Coronary artery (tissue), 2 donors: Measurements from ENCODE around the gene SYT12.

ENCODE experiments used
- DNase-seq: peaks from one replicate; pipeline ENCODE4 v3.0.0-alpha.2; 2017; ENCODE audit warnings: low spot score
- H3K27ac ChIP-seq, 2 donors: fragments of 200-600 bp; sonication (generic); one replicate each; pipeline ENCODE4 v1.5.1; 2016 to 2019
- H3K4me3 ChIP-seq: fragments of 200-600 bp; sonication (generic); 2 replicates; pipeline ENCODE4 v1.5.1; 2016; ENCODE audit warnings: mild to moderate bottlenecking, moderate library complexity
- TF ChIP-seq, protein P1 (sequence below): fragments of 200-600 bp; sonication (generic); IDR thresholded peaks from one replicate; pipeline ENCODE4 v1.5.1; 2019; ENCODE audit warnings: antibody characterized with exemption

SYT12 gene

DNA sequence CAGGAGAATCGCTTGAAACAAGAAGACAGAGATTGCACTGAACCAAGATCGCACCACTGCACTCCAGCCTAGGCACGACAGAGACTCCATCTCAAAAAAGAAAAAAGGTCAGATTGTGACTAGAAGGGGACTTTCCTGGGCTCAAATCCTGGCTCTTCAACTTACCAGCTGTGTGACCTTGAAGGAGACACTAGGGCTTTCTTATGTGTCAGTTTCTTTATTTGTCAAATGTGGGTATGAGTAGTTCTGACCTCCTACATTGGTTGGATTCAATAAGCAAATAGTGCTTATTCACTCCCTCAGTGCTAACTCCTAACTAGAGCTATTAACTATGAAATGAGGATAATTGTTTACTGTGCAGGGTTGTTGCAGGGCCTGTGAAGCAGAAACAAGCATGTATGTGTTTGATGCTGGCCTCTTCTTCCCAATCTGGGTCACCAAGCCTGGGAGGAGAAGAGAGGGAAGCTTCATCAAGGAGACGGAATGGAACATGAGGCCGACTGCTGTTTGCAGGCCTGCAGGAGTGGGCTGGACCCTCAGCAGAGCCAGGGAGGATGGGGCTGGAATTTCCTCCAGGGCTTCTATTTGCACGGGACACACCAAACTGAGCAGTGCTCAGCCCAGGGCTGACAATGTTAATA lies 56.3 kb downstream of the SYT12 start:
- TF ChIP-seq, protein P1, sequence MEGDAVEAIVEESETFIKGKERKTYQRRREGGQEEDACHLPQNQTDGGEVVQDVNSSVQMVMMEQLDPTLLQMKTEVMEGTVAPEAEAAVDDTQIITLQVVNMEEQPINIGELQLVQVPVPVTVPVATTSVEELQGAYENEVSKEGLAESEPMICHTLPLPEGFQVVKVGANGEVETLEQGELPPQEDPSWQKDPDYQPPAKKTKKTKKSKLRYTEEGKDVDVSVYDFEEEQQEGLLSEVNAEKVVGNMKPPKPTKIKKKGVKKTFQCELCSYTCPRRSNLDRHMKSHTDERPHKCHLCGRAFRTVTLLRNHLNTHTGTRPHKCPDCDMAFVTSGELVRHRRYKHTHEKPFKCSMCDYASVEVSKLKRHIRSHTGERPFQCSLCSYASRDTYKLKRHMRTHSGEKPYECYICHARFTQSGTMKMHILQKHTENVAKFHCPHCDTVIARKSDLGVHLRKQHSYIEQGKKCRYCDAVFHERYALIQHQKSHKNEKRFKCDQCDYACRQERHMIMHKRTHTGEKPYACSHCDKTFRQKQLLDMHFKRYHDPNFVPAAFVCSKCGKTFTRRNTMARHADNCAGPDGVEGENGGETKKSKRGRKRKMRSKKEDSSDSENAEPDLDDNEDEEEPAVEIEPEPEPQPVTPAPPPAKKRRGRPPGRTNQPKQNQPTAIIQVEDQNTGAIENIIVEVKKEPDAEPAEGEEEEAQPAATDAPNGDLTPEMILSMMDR: no peak
- H3K4me3 ChIP-seq: no peak overlapping the region
- H3K27ac ChIP-seq: no peak overlapping the region
- no peak for DNase-seq

DNA sequence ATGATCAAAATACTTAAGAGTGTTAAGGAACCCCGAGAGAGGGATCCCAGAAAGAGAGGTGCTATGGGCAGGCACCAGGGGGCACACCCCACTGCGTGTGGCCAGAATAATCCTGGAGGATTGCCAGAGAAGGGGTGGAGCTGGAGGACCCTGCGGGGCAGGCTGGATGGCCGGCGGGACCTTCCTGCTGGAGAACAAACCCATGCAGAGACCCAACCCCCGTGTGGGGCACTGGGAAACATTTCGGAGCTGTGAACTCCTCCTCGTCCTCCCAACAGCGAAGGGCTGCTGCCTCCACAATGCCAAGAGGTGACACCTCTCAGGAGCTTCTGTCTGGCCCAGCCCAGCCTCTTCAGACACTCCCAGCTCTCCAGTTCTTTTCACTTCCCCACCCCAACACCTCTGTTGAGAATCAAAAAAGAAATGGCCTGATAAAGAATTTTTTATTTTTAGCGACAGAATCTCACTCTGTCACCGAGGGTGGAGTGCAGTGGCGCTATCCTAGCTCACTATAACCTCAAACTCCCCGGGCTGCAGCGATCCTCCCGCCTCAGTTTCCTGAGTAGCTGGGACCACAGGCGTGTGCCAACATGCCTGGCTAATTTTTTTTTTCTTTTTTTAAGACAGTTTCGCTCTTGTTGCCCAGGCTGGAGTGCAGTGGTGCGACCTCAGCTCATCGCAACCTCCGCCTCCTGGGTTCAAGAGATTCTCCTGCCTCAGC lies 59.3 kb downstream of the SYT12 start:
- no peak for DNase-seq
- TF ChIP-seq, protein P1: no peak
- Histone ChIP-seq H3K27ac (no peak overlapping the region), H3K4me3 (peak overlapping the region; percentile 57)

DNA sequence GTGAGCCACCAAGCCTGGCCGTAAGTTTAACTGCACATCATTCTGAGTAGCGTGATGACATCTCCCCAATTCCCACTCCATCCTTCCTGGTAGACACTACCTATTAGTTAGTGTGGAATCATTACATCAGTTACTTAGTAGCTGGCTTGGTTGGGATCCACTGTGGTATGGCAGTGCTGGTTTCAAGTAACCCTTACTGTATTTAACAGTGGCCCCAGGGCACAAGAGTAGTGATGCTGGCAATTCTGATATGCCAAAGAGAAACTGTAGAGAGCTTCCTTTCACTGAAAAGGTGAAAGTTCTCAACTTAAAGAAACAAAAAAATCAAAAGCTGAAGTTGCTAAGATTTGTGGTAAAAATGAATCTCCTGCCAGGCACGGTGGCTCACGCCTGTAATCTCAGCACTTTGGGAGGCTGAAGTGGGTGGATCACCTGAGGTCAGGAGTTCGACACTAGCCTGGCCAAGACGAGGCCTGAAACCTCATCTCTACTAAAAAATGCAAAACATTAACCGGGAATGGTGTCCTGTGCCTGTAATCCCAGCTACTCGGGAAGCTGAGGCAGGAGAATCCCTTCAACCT lies 60.9 kb downstream of the SYT12 start:
- Histone ChIP-seq H3K27ac (no peak overlapping the region), H3K4me3 (no peak overlapping the region)
- TF ChIP-seq, protein P1: no peak
- no peak for DNase-seq

DNA sequence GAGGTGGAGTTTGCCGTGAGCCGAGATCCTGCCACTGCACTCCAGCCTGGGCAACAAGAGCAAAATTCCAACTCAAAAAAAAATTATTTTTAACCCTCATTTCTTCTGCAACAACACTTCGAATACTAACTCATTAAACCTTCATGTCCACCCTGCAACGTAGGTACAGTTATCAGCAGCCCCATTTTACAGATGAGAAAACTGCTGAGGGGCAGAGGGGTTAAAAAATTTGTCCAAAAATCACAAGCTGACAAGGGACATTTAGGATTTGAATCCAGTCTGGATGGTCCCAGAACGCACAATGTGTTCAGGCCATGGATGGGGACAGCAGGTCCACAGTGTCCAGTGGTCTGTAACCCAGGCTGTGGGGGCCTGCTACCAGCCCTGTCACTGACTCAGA lies 62.7 kb downstream of the SYT12 start:
- Histone ChIP-seq H3K27ac (no peak overlapping the region), H3K4me3 (no peak overlapping the region)
- TF ChIP-seq, protein P1: no peak
- DNase-seq: no peak

DNA sequence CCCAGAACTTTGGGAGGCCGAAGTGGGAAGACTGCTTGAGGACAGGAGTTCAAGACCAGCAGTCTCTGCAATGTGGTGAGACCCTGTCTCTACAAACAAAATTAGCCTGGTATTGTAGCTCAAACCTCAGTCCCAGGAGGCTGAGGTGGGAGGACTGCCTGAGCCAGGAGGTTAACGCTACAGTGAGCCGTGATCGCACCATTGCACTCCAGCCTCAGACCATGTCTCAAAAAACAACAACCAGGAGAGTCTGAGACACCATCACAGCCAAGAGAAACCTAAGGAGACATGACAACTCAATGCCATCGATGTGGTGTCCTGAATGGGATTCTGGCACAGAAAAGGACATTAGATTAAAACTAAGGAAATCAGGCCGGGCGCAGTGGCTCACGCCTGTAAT lies 67.8 kb downstream of the SYT12 start:
- Histone ChIP-seq H3K4me3 (no peak overlapping the region), H3K27ac (no peak overlapping the region)
- no peak for DNase-seq
- TF ChIP-seq, protein P1: no peak

DNA sequence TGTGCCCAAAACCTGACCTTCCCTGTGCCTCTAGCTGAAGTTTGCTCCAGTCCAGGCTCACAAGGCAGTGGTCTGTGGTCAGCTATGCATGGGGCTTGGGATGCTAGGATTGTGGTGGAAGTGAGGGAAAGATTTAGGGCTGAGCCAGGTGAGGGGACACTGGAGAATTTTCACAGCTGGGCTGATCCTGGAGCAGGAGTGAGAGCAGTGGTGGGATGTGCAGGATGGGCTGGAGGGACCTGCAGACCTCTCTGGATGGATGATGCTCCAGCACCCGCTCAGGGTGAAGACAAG lies 72.2 kb downstream of the SYT12 start:
- DNase-seq: no peak
- TF ChIP-seq, protein P1: no peak
- H3K4me3 ChIP-seq: no peak overlapping the region
- no peak overlapping the region for H3K27ac ChIP-seq
